Cardiac fibroblast (primary cell): Measurements from ENCODE around the gene TPCN2.
A peak's percentile ranks its signal among the peaks of the same experiment; 100 is the strongest.

Experiments used
- DNase-seq, 2 donors: peaks; one replicate each; pipeline versions ENCODE4 v3.0.0 to v3.0.0-alpha.2; 2010; ENCODE audit warnings: low read depth in 2 of 2
- H3K4me3 ChIP-seq, 2 donors: replicated peaks in 1 of 2; 1 replicate in 1 of 2; 2 replicates in 1 of 2; pipeline ENCODE4 v1.5.1; 2011; ENCODE audit warnings: low read depth in 2 of 2, low read length in 2 of 2, mild to moderate bottlenecking in 2 of 2, moderate library complexity in 1 of 2
- CTCF ChIP-seq: IDR thresholded peaks from one replicate; pipeline ENCODE4 v1.5.1; 2011; ENCODE audit warnings: low read depth, mild to moderate bottlenecking, low read length, inconsistent platforms

The TPCN2 gene

GRCh38 chr11:69037544-69037943 lies 11.2 kb upstream of the TPCN2 start:
- no peak for DNase-seq
- no peak for TF ChIP-seq CTCF

GRCh38 chr11:69039501-69039900 lies 9.2 kb upstream of the TPCN2 start:
- TF ChIP-seq CTCF: no peak
- peak in 1 of 2 donors; percentile 23 for DNase-seq
- no peak overlapping the region for H3K4me3 ChIP-seq

More at GRCh38 chr11:69037544-69037943, 11.2 kb upstream of the TPCN2 start:
- no peak overlapping the region for H3K4me3 ChIP-seq

- TF ChIP-seq CTCF: no peak
- no peak for DNase-seq
- H3K4me3 ChIP-seq: no peak overlapping the region
Measured at GRCh38 chr11:69040051-69040450, 8.7 kb upstream of the TPCN2 start.

GRCh38 chr11:69040581-69041260 lies 8.0 kb upstream of the TPCN2 start:
- TF ChIP-seq CTCF: no peak
- peak; percentile 57 to 61 for DNase-seq
- no peak overlapping the region for H3K4me3 ChIP-seq

GRCh38 chr11:69041516-69041915 lies 7.2 kb upstream of the TPCN2 start:
- H3K4me3 ChIP-seq: no peak overlapping the region
- DNase-seq: peak in 1 of 2 donors; percentile 48
- no peak for TF ChIP-seq CTCF

- no peak overlapping the region for H3K4me3 ChIP-seq
- peak; percentile 69 to 72 for DNase-seq
Measured at GRCh38 chr11:69044111-69045013, 4.4 kb upstream of the TPCN2 start.

More at GRCh38 chr11:69044111-69045013, 4.4 kb upstream of the TPCN2 start:
- peak; percentile 73 for TF ChIP-seq CTCF
